Esophagus squamous epithelium (tissue), 5 donors: ENCODE measurements around the gene CASP3. TPM values are rescaled to one million over a fixed set of nuclear protein-coding genes. Genes with fewer than 3 reads are reported as not detected.
A peak's percentile ranks its signal among the peaks of the same experiment; 100 is the strongest.

ENCODE experiments used
- DNase-seq: peaks from one replicate; lab custom pipeline; 2025; lab: John Stamatoyannopoulos, UW
- H3K27ac ChIP-seq, 4 donors: fragments of 200-600 bp; sonication (generic); one replicate each; pipeline ENCODE4 v1.5.1; 2016 to 2019; ENCODE audit warnings: mild to moderate bottlenecking in 1 of 4
- H3K27me3 ChIP-seq, 4 donors: fragments of 200-600 bp; sonication (generic); 1 replicate in 3 of 4; 2 replicates in 1 of 4; pipeline versions ENCODE4 v1.5.1 to v1.6.0; 2017 to 2021; ENCODE audit warnings: antibody characterized with exemption in 1 of 4
- H3K36me3 ChIP-seq, 3 donors: fragments of 200-600 bp; sonication (generic); one replicate each; pipeline ENCODE4 v1.5.1; 2016 to 2019
- H3K4me1 ChIP-seq, 3 donors: fragments of 200-600 bp; sonication (generic); one replicate each; pipeline ENCODE4 v1.5.1; 2017 to 2019
- H3K4me3 ChIP-seq, 4 donors: fragments of 200-600 bp; sonication (generic); 1 replicate in 3 of 4; 2 replicates in 1 of 4; pipeline ENCODE4 v1.5.1; 2016 to 2019; ENCODE audit warnings: mild to moderate bottlenecking in 2 of 4, moderate library complexity in 1 of 4
- H3K9me3 ChIP-seq, 3 donors: fragments of 200-600 bp; sonication (generic); one replicate each; pipeline ENCODE4 v1.5.1; 2016 to 2019
- POLR2A ChIP-seq, 4 donors: fragments of 450-650 bp; IDR thresholded peaks; one replicate each; pipeline ENCODE4 v1.6.1; 2017; ENCODE audit warnings: antibody characterized with exemption in 4 of 4, mild to moderate bottlenecking in 4 of 4, moderate library complexity in 3 of 4
- WGBS, 2 donors: methylation state at CpG; one replicate each; pipeline ENCODE4 v1.1.5; 2018; 5-methylcytosine and 5-hydroxymethylcytosine counted together
- intact Hi-C: fragments of 100-400 bp; cut with DNase I; formaldehyde crosslinking; loops from one replicate; pipeline ENCODE4 v1.15.0; 2022
- total RNA-seq, 4 donors: library from RNA; depleted of rRNA; stranded (reverse); fragments of >200 nt; gene quantifications; one replicate each; pipeline ENCODE4 v1.1.0, GENCODE V29; 2016
- TF ChIP-seq, protein P1 (sequence below), 6 experiments: fragments of 450-650 bp in 4 of 6; fragments of 200-600 bp in 2 of 6; sonication (generic) in 2 of 6; IDR thresholded peaks; one replicate each; pipeline ENCODE4 v1.5.1; 2016 to 2019; ENCODE audit warnings: antibody characterized with exemption in 6 of 6, mild to moderate bottlenecking in 4 of 6, moderate library complexity in 4 of 6
- donor health status: DM: yes; HTN: yes; CAD: no.

Gene CASP3
- total RNA-seq = 10 to 100 TPM; 22.9 to 48.0 (median 28.5) TPM

DNA sequence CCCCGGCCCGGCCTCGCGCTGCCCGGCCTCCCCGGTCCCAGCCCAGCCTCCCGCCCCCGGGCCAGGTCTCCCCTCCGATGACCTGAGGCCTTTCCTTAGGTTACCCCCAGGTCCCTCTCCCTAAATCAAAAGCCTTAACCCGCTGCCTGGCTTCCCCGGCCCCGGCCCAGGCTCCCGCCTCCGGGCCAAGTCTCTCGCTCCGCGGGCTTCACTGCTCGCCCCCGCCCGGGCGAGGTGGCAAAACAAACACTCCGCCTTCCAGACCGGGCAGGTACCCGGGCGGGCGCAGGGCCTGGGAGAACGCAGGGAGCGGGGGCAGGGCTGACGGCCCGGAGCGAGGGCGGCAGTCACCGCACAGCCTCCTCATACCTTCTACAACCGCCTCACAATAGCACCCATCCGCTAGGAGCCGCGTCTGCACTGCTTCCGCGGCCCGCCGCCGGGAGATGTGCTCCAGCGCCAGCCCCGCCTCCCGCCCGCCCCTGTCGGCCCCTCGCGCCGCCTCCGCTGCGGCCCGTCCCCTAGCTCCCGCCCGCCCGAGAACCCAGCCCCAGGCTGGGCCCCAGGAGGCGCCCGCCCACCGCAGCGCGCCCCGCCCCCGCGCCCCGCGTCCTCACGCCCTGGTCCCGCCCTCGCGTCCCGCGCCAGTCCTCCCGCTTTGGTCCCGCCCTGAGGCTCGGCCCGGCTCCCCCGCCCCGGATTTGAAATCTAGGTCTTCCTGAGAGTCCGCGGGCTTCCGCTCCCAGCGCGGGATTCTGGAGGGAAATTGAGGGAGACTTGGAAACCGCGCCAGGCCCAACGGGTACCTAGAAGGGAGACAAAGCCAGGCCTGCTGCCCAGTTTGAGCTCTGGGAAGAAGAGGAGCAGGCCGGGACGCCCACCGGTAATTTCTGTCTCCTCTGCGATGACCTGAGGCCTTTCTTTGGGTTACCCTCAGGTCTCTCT is at the start of gene CASP3, which contains the start of gene PRIMPOL:
Gene CASP3, minus strand, starts transcription at position 422 of the 945 bp plus-strand sequence. CDS start 10,994 bp downstream, outside the sequence.
Gene PRIMPOL, plus strand, starts transcription at position 713 of the 945 bp plus-strand sequence. CDS start 7,403 bp downstream, outside the sequence.
- peak in 2 of 4 donors; percentile 91 to 95 for TF ChIP-seq POLR2A (IDR thresholded peaks at IDR 0.05)
- TF ChIP-seq, protein P1, sequence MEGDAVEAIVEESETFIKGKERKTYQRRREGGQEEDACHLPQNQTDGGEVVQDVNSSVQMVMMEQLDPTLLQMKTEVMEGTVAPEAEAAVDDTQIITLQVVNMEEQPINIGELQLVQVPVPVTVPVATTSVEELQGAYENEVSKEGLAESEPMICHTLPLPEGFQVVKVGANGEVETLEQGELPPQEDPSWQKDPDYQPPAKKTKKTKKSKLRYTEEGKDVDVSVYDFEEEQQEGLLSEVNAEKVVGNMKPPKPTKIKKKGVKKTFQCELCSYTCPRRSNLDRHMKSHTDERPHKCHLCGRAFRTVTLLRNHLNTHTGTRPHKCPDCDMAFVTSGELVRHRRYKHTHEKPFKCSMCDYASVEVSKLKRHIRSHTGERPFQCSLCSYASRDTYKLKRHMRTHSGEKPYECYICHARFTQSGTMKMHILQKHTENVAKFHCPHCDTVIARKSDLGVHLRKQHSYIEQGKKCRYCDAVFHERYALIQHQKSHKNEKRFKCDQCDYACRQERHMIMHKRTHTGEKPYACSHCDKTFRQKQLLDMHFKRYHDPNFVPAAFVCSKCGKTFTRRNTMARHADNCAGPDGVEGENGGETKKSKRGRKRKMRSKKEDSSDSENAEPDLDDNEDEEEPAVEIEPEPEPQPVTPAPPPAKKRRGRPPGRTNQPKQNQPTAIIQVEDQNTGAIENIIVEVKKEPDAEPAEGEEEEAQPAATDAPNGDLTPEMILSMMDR (IDR thresholded peaks at IDR 0.05) = peak in 1 of 6 experiments; percentile 35
- intact Hi-C loops = loop anchor here (10.0 kb wide), 3 partner anchors 96 to 384 kb away; no protein-coding TSS in a partner anchor
- Histone ChIP-seq H3K9me3 (no peaks in the 10 kb centered on the region), H3K36me3 (peaks cover 0 to 14% (median 0%) of the 10 kb centered on the region in 3 donors), H3K4me3 (peak within 1 kb of the TSS; percentile 77 to 91 (median 89)), H3K27me3 (no peaks in the 10 kb centered on the region), H3K4me1 (peaks cover 20 to 54% (median 36%) of the 10 kb centered on the region in 3 donors), H3K27ac (peak within 1 kb of the TSS; percentile 98 to 100 (median 99))
- peak; percentile 97 for DNase-seq
- 0% methylated on average over 1 of the region's 90 CpGs; no CpG with 5 or more reads in 1 of the 2 donors for WGBS, 2 donors

DNA sequence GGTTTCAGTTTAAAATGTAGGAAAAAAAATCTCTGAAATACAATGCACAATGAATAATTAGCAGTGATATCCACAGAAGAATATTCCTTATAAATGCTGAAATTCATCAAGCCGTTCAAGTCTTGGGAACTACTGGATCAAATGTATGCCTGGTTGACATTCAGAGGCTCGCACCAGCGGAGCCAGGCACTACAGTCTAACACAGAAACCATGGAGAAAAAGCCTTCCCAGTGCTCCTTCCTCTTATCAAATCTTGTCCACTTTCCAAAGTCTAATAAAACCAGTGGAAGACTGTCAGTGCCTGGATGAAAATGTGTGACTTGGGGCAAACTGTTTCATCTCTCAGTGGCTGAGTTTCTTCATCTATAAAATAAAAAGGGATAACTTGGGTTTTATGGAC is 48.7 kb upstream of the CASP3 start:
- intact Hi-C loops = no loop called here
- no peak overlapping the region for H3K4me3 ChIP-seq
- peaks cover 0 to 65% (median 5%) of the 10 kb centered on the region in 3 donors for H3K36me3 ChIP-seq
- WGBS, 2 donors = 94% methylated on average over 3 of the region's 3 CpGs
- DNase-seq = no peak
- no peaks in the 10 kb centered on the region for H3K9me3 ChIP-seq
- TF ChIP-seq, protein P1 (IDR thresholded peaks at IDR 0.05) = no peak
- TF ChIP-seq POLR2A (IDR thresholded peaks at IDR 0.05) = no peak
- peaks cover 0 to 12% (median 3%) of the 10 kb centered on the region in 3 donors for H3K4me1 ChIP-seq
- H3K27me3 ChIP-seq = no peaks in the 10 kb centered on the region
- H3K27ac ChIP-seq = no peak overlapping the region

DNA sequence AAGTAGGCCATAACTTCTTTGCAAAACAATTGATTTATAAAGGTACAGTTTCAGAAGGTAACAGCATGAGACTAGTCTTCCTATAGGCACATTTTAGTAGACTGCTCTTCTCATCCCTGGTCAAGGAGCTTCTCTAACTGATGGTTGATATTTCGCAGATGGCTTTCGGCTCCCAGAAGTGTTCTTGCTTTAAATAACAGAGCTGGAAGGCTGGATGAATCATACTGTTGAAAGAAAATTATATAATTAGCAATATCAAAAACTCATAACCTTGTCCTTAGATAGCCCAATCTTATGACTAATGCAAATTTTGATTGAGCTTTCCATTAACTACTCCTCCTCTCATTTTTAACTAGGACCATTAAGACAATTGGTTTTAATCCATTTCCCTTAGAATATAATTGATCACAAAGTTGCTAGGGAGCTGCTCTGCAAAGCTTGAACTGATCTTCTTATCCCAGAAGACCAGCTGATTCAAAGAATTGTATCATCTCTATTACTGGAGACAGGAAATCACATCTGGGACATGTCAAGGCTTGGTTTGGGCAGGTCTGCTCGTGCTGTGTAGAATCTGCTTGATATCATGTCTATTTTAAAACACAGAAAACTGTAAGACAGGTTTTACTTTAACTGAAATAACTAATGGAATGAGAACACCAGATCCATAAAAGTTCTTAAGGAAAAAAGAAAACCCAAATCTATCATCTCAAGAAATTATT is 46.1 kb upstream of the CASP3 start:
- intact Hi-C loops = no loop called here
- no peaks in the 10 kb centered on the region for H3K27me3 ChIP-seq
- TF ChIP-seq POLR2A (IDR thresholded peaks at IDR 0.05) = no peak
- TF ChIP-seq, protein P1 (IDR thresholded peaks at IDR 0.05) = no peak
- H3K4me3 ChIP-seq = no peak overlapping the region
- H3K27ac ChIP-seq = peak overlapping the region in 2 of 4 donors; percentile 21 to 60
- no peaks in the 10 kb centered on the region for H3K9me3 ChIP-seq
- WGBS, 2 donors = 53 to 68% methylated on average over 3 of the region's 3 CpGs
- DNase-seq = no peak
- peaks cover 0 to 54% (median 5%) of the 10 kb centered on the region in 3 donors for H3K36me3 ChIP-seq
- peaks cover 0 to 12% (median 3%) of the 10 kb centered on the region in 3 donors for H3K4me1 ChIP-seq

DNA sequence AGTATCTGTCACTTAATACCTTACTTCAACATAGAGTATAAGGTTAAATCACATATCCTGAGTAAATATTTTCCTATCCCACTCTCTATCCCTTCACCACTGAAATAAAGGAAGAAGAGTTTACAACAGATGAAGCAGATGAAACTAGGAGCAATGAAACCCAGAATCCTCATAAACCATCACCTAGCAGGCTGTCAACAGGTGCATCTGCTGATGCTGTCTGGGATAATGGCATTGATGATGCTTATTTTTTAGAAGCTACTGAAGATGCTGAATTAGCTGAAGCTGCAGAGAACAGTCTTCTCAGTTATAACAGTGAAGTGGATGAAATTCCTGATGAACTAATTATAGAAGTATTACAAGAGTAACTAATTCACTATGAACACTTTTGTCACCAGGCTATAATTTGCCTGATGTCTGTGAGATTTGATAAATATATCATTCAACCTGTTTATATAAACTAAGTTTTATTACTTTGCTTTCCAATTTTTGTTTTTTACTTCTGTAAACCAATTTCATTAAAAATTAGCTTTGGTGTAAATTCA is 45.2 kb upstream of the CASP3 start:
- Histone ChIP-seq H3K4me1 (peaks cover 0 to 12% (median 3%) of the 10 kb centered on the region in 3 donors), H3K36me3 (peaks cover 0 to 46% (median 5%) of the 10 kb centered on the region in 3 donors), H3K27me3 (no peaks in the 10 kb centered on the region), H3K4me3 (no peak overlapping the region), H3K27ac (no peak overlapping the region), H3K9me3 (no peaks in the 10 kb centered on the region)
- TF ChIP-seq, protein P1 (IDR thresholded peaks at IDR 0.05) = no peak
- no peak for TF ChIP-seq POLR2A (IDR thresholded peaks at IDR 0.05)
- intact Hi-C loops = no loop called here
- DNase-seq = no peak
